Astrocyte (in vitro differentiated cells and primary cell): ENCODE results near the gene GBF1. TPM values are rescaled to one million over a fixed set of nuclear protein-coding genes. Genes with fewer than 3 reads are reported as not detected.
A peak's percentile ranks its signal among the peaks of the same experiment; 100 is the strongest.
"Not testable (repeated sequence)": the region's sequence is repeated elsewhere in the genome, so short reads cannot be mapped to it uniquely, and the experiment has no call there.

ENCODE experiments used
- DNase-seq: peaks from one replicate; pipeline ENCODE4 v3.0.0-alpha.2; 2010; ENCODE audit warnings: low read depth
- FAIRE-seq: peaks from 2 replicates; lab custom pipeline; 2011; peaks lifted over from hg19 to GRCh38; lab: Jason Lieb, UNC
- H2AFZ ChIP-seq: 2 replicates; pipeline ENCODE4 v1.6.0; 2012; ENCODE audit warnings: low read depth, low read length, inconsistent platforms
- H3K27ac ChIP-seq: 2 replicates; pipeline ENCODE4 v1.5.1; 2011; ENCODE audit warnings: low read depth, low read length, inconsistent platforms
- H3K27me3 ChIP-seq: 2 replicates; pipeline ENCODE4 v1.6.0; 2011; ENCODE audit warnings: low read length, inconsistent platforms; ENCODE audit not compliant: insufficient read depth
- H3K36me3 ChIP-seq: 2 replicates; pipeline ENCODE4 v1.5.1; 2011; ENCODE audit warnings: low read length, inconsistent platforms; ENCODE audit not compliant: insufficient read depth
- H3K4me1 ChIP-seq: 2 replicates; pipeline ENCODE4 v1.5.1; 2011; ENCODE audit warnings: low read length, inconsistent platforms; ENCODE audit not compliant: insufficient read depth
- H3K4me2 ChIP-seq: 2 replicates; pipeline ENCODE4 v1.6.0; 2012; ENCODE audit warnings: low read length, inconsistent platforms
- H3K4me3 ChIP-seq: 2 replicates; pipeline ENCODE4 v1.5.1; 2011; ENCODE audit warnings: low read depth, mild to moderate bottlenecking, low read length, inconsistent platforms; ENCODE audit not compliant: insufficient read depth
- H3K79me2 ChIP-seq: 2 replicates; pipeline ENCODE4 v1.6.0; 2012; ENCODE audit warnings: mild to moderate bottlenecking, low read length, inconsistent platforms; ENCODE audit not compliant: insufficient read depth
- H3K9ac ChIP-seq: 2 replicates; pipeline ENCODE4 v1.6.0; 2012; ENCODE audit warnings: mild to moderate bottlenecking, low read length, inconsistent platforms
- H3K9me3 ChIP-seq: 2 replicates; pipeline ENCODE4 v1.5.1; 2012; ENCODE audit warnings: low read depth, mild to moderate bottlenecking, low read length, inconsistent platforms; ENCODE audit not compliant: insufficient read depth
- H4K20me1 ChIP-seq: 2 replicates; pipeline ENCODE4 v1.6.0; 2012; ENCODE audit warnings: low read length, inconsistent platforms; ENCODE audit not compliant: insufficient read depth
- H3K27ac Mint-ChIP-seq: one replicate; pipeline ENCODE4 v1.8.0; 2021; ENCODE audit warnings: mild to moderate bottlenecking, mixed read lengths; ENCODE audit not compliant: unreplicated experiment
- H3K27me3 Mint-ChIP-seq: one replicate; pipeline ENCODE4 v1.8.0; 2021; ENCODE audit warnings: low read depth, mixed read lengths; ENCODE audit not compliant: unreplicated experiment
- H3K36me3 Mint-ChIP-seq: one replicate; pipeline ENCODE4 v1.8.0; 2021; ENCODE audit warnings: low read depth, mixed read lengths; ENCODE audit not compliant: unreplicated experiment
- H3K4me1 Mint-ChIP-seq: one replicate; pipeline ENCODE4 v1.8.0; 2021; ENCODE audit warnings: low read depth, mixed read lengths; ENCODE audit not compliant: unreplicated experiment
- H3K4me3 Mint-ChIP-seq: one replicate; pipeline ENCODE4 v1.8.0; 2021; ENCODE audit warnings: mild to moderate bottlenecking, moderate library complexity, mixed read lengths; ENCODE audit not compliant: unreplicated experiment
- H3K9me3 Mint-ChIP-seq: one replicate; pipeline ENCODE4 v1.8.0; 2021; ENCODE audit warnings: mild to moderate bottlenecking, mixed read lengths; ENCODE audit not compliant: unreplicated experiment
- EZH2 ChIP-seq: IDR thresholded peaks from 2 replicates; pipeline ENCODE4 v1.6.1; 2012; ENCODE audit warnings: mild to moderate bottlenecking, low read length, inconsistent platforms; ENCODE audit not compliant: insufficient read depth
- total RNA-seq: library from RNA; stranded (reverse); gene quantifications from 2 replicates; pipeline ENCODE4 v1.2.1, GENCODE V29; 2021
- TF ChIP-seq, protein P1 (sequence below): IDR thresholded peaks from 2 replicates; pipeline ENCODE4 v1.5.1; 2011; ENCODE audit warnings: low read depth, mild to moderate bottlenecking, inconsistent platforms, low read length, moderate library complexity; ENCODE audit not compliant: insufficient read depth

Gene GBF1
- total RNA-seq, 1 donor from 2014 or later, result 72.8 TPM

DNA sequence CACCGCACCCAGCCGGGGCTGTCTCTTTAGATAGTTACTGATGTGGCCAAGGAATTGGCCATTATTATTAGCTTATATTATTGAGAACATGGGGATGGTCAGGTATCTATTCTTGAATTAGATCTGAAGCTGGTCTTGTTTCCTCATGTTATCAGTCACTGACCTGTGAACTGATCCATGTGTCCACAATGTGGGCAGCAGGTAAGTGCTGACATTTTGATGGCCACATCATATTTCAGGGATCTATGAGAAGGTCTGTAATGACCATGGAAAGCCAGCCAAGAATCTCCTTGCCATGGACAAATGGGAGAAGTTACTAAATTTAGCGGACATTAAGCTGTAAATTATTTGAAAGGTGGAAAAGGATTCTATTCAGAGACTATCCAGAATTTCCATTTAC is 61.4 kb downstream of the GBF1 start:
- H3K36me3 Mint-ChIP-seq, result peaks cover 6% of the 10 kb centered on the region
- peaks cover 31% of the 10 kb centered on the region for H3K4me1 Mint-ChIP-seq
- TF ChIP-seq, protein P1, sequence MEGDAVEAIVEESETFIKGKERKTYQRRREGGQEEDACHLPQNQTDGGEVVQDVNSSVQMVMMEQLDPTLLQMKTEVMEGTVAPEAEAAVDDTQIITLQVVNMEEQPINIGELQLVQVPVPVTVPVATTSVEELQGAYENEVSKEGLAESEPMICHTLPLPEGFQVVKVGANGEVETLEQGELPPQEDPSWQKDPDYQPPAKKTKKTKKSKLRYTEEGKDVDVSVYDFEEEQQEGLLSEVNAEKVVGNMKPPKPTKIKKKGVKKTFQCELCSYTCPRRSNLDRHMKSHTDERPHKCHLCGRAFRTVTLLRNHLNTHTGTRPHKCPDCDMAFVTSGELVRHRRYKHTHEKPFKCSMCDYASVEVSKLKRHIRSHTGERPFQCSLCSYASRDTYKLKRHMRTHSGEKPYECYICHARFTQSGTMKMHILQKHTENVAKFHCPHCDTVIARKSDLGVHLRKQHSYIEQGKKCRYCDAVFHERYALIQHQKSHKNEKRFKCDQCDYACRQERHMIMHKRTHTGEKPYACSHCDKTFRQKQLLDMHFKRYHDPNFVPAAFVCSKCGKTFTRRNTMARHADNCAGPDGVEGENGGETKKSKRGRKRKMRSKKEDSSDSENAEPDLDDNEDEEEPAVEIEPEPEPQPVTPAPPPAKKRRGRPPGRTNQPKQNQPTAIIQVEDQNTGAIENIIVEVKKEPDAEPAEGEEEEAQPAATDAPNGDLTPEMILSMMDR, result no peak
- TF ChIP-seq EZH2, result no peak
- no peak overlapping the region for H3K4me3 Mint-ChIP-seq
- peaks cover 3% of the 10 kb centered on the region for H3K9me3 Mint-ChIP-seq
- peaks cover 70% of the 10 kb centered on the region for H4K20me1 ChIP-seq
- no peaks in the 10 kb centered on the region for H3K36me3 ChIP-seq
- H3K9me3 ChIP-seq, result no peaks in the 10 kb centered on the region
- no peak overlapping the region for H3K4me3 ChIP-seq
- peaks cover 27% of the 10 kb centered on the region for H3K4me1 ChIP-seq
- H3K27ac ChIP-seq, result no peak overlapping the region
- H3K27ac Mint-ChIP-seq, result no peak overlapping the region
- FAIRE-seq (no peak), DNase-seq (no peak)
- H3K79me2 ChIP-seq, result peaks cover 82% of the 10 kb centered on the region
- H2AFZ ChIP-seq, result no peak overlapping the region
- no peaks in the 10 kb centered on the region for H3K27me3 Mint-ChIP-seq
- no peak overlapping the region for H3K9ac ChIP-seq
- H3K4me2 ChIP-seq, result no peak overlapping the region
- H3K27me3 ChIP-seq, result no peaks in the 10 kb centered on the region

GRCh38 chr10:102308318-102308717 is 63.0 kb downstream of the GBF1 start:
- not testable (repeated sequence) for H3K4me3 Mint-ChIP-seq, H3K27me3 ChIP-seq, H3K4me2 ChIP-seq, H3K27ac Mint-ChIP-seq, H3K9me3 ChIP-seq, H3K27me3 Mint-ChIP-seq, FAIRE-seq, H2AFZ ChIP-seq, H3K36me3 ChIP-seq, H3K9me3 Mint-ChIP-seq, H3K27ac ChIP-seq, H3K36me3 Mint-ChIP-seq, H3K4me3 ChIP-seq, DNase-seq, H3K9ac ChIP-seq
- H3K4me1 Mint-ChIP-seq, result peaks cover 41% of the 10 kb centered on the region
- peaks cover 42% of the 10 kb centered on the region for H3K4me1 ChIP-seq
- peaks cover 83% of the 10 kb centered on the region for H4K20me1 ChIP-seq
- peaks cover 86% of the 10 kb centered on the region for H3K79me2 ChIP-seq

DNA sequence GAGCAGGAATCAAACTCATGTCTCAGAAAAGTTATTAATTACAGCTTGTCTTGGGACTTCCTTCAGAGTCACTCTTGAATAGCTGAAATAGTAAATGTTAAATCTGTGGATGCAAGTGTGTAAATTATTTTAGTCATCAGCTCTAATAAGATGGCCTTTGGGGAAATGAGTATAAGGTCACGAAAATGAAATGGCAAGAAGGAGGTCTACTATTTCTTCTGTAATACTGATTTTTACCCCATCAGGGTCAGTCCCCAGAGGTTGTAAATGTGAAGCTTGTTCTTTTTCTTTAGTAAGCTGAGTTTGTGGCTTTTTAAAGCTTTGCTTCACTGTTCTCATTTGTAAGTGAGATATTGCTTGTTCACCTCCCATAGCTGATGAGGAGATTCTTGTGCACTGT is 63.9 kb downstream of the GBF1 start:
- DNase-seq, result no peak
- H2AFZ ChIP-seq, result no peak overlapping the region

More for the DNA sequence above, 63.9 kb downstream of the GBF1 start:
- Histone ChIP-seq H3K4me2 (peak overlapping the region; percentile 71), H3K9me3 (no peaks in the 10 kb centered on the region), H3K9ac (no peak overlapping the region), H3K27ac (peak overlapping the region; percentile 71), H4K20me1 (peaks cover 85% of the 10 kb centered on the region), H3K79me2 (peaks cover 86% of the 10 kb centered on the region), H3K27me3 (no peaks in the 10 kb centered on the region), H3K4me1 (peaks cover 45% of the 10 kb centered on the region), H3K36me3 (no peaks in the 10 kb centered on the region), H3K4me3 (no peak overlapping the region)
- Mint-ChIP-seq H3K4me3 (no peak overlapping the region), H3K9me3 (no peaks in the 10 kb centered on the region), H3K4me1 (peaks cover 47% of the 10 kb centered on the region), H3K27me3 (no peaks in the 10 kb centered on the region), H3K27ac (no peak overlapping the region), H3K36me3 (peaks cover 3% of the 10 kb centered on the region)
- no peak for FAIRE-seq
- TF ChIP-seq EZH2, result no peak
- TF ChIP-seq, protein P1, result no peak
